Lung (tissue), 12 donors: ENCODE results near the gene SLC2A14. TPM values are rescaled to one million over a fixed set of nuclear protein-coding genes. Genes with fewer than 3 reads are reported as not detected.
A peak's percentile ranks its signal among the peaks of the same experiment; 100 is the strongest.
"Not testable (repeated sequence)": the region's sequence is repeated elsewhere in the genome, so short reads cannot be mapped to it uniquely, and the experiment has no call there.

Experiments
- ATAC-seq: fragments of 200-7000 bp; cut with Tn5 transposase; one replicate; pipeline ENCODE4 v1.9.1; 2020; ENCODE audit warnings: moderate number of reproducible peaks; ENCODE audit not compliant: insufficient read depth, low FRiP score
- DNase-seq, 3 donors: peaks; one replicate each; pipeline ENCODE4 v3.0.0-alpha.2; 2013 to 2017
- H3K27ac ChIP-seq, 2 donors: one replicate each; pipeline ENCODE4 v1.5.1; 2013; ENCODE audit warnings: mild to moderate bottlenecking in 2 of 2, moderate library complexity in 2 of 2, control low read depth in 1 of 2, inconsistent platforms in 1 of 2, low read depth in 1 of 2, low read length in 1 of 2
- H3K27me3 ChIP-seq, 3 donors: one replicate each; pipeline ENCODE4 v1.5.1; 2013; ENCODE audit warnings: low read length in 2 of 3; ENCODE audit not compliant: control insufficient read depth in 3 of 3, insufficient read depth in 3 of 3
- H3K36me3 ChIP-seq, 4 donors: one replicate each; pipeline ENCODE4 v1.5.1; 2013; ENCODE audit warnings: low read length in 4 of 4, mild to moderate bottlenecking in 1 of 4, moderate library complexity in 1 of 4; ENCODE audit not compliant: control insufficient read depth in 4 of 4, insufficient read depth in 4 of 4
- H3K4me1 ChIP-seq, 5 donors: one replicate each; pipeline ENCODE4 v1.5.1; 2013; ENCODE audit warnings: low read length in 5 of 5, mild to moderate bottlenecking in 2 of 5, moderate library complexity in 1 of 5; ENCODE audit not compliant: control insufficient read depth in 5 of 5, insufficient read depth in 5 of 5
- H3K4me3 ChIP-seq: one replicate; pipeline ENCODE4 v1.5.1; 2013; ENCODE audit warnings: mild to moderate bottlenecking, control low read depth, moderate library complexity
- H3K9ac ChIP-seq, 2 donors: one replicate each; pipeline ENCODE4 v1.5.1; 2013; ENCODE audit warnings: low read length in 2 of 2, control low read depth in 1 of 2; ENCODE audit not compliant: insufficient read depth in 1 of 2
- H3K9me3 ChIP-seq, 4 donors: one replicate each; pipeline ENCODE4 v1.5.1; 2013; ENCODE audit warnings: low read length in 3 of 4, mild to moderate bottlenecking in 1 of 4, moderate library complexity in 1 of 4; ENCODE audit not compliant: control insufficient read depth in 4 of 4, insufficient read depth in 3 of 4
- WGBS, 2 donors: extraction: QIAGEN DNeasy Blood & Tissue Kit; methylation state at CpG; one replicate each; pipeline ENCODE4 v1.1.7; 2013; 5-methylcytosine and 5-hydroxymethylcytosine counted together
- polyA plus RNA-seq, 2 donors: library from polyadenylated mRNA; stranded (reverse); fragments of 200-250 nt; gene quantifications; one replicate each; pipeline ENCODE4 v1.2.1, GENCODE V29; 2013
- total RNA-seq, 2 donors: library from RNA; depleted of rRNA in 1 of 2; stranded (reverse); fragments of >200 nt in 1 of 2; gene quantifications; one replicate each; pipeline ENCODE4 v1.2.1, GENCODE V29; 2014 to 2021
- TF ChIP-seq, protein P1 (sequence below): IDR thresholded peaks from 2 replicates; pipeline ENCODE4 v1.5.1; 2012; ENCODE audit warnings: mild to moderate bottlenecking; ENCODE audit errors: control extremely low read depth, extremely low read depth
- donor health status: control.
- donor health status: control.
- donor health status: Bipolar disorder and iron deficiency.
- donor health status: healthy.
- donor health status: DM: yes; HTN: yes; CAD: no.

SLC2A14 gene
- total and polyA plus RNA-seq, 4 donors, result 0.12 to 0.17 TPM; not detected in 2

DNA sequence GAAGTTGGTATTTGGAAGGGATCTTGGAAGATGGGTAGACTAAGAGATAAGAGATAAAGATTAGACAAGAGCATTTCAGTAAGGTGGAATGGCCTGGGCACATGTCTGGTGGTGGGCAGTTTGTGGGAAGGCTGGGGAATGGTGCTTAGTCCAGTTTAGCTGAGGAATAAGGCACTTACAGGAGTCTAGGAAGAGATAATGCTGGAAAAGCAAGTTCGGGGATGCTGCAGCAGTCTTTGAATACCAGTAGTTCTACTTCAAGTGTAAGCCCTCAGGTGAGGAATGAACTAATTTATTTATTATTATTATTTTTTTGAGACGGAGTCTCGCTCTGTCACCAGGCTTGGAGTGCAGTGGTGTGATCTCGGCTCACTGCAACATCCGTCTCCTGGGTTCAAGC lies 22.6 kb downstream of the SLC2A14 start:
- not testable (repeated sequence) for H3K9me3 ChIP-seq, H3K9ac ChIP-seq, ATAC-seq, H3K27ac ChIP-seq, H3K36me3 ChIP-seq, H3K4me3 ChIP-seq, DNase-seq, H3K4me1 ChIP-seq, H3K27me3 ChIP-seq
- WGBS, 2 donors, result 95% methylated on average over 5 of the region's 5 CpGs

DNA sequence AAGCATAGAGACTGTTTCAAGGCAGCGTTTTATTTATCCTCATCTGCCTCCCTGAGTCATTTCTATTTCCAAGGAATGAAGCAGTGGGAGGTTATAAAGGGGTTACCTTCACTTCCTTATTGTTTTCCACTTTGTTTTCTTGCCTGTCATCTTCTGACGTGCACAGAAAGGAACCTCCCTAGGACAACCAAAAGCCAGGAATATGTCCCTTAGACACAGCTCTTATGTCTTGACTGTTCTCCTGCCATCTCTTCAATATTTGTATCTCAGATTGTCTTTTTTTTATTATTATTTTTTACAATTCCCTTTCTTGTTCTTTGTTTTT lies 24.7 kb downstream of the SLC2A14 start:
- not testable (repeated sequence) for H3K4me1 ChIP-seq, H3K9ac ChIP-seq, H3K9me3 ChIP-seq, H3K36me3 ChIP-seq, H3K27ac ChIP-seq, DNase-seq, ATAC-seq, H3K4me3 ChIP-seq, H3K27me3 ChIP-seq
- 30 to 67% methylated on average over 1 to 2 of the region's 2 CpGs for WGBS, 2 donors

GRCh38 chr12:7847226-7848097 lies 25.3 kb downstream of the SLC2A14 start:
- DNase-seq, result peak in 2 of 3 donors; percentile 12 to 26
- H3K9me3 ChIP-seq, H3K4me3 ChIP-seq, H3K36me3 ChIP-seq, H3K4me1 ChIP-seq, H3K27ac ChIP-seq, H3K27me3 ChIP-seq, H3K9ac ChIP-seq, ATAC-seq: not testable (repeated sequence)
- 37 to 71% methylated on average over 2 of the region's 4 CpGs for WGBS, 2 donors

DNA sequence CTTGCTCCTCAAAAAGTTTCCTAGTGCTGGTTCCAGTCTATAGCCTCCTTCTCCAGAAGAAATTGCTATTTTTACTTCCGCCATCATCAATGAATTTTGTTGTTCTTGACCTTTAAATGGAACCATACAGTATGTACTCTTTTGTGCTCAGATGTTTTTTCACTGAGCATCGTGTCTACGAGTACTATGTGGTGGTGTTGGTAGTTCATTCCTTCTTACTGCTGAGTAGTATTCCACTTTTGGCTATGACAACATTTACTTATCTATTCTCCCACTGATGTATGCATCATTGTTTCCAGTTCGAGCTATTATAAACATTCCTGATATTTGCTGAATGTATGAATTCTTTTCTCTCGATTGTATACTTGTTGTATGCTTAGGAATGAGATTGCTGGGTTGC lies 28.6 kb downstream of the SLC2A14 start:
- H3K9ac ChIP-seq, result no peak overlapping the region
- no peaks in the 10 kb centered on the region for H3K4me1 ChIP-seq
- no peaks in the 10 kb centered on the region for H3K36me3 ChIP-seq
- ATAC-seq, result no peak
- no peaks in the 10 kb centered on the region for H3K27me3 ChIP-seq
- WGBS, 2 donors, result 72 to 76% methylated on average over 5 of the region's 5 CpGs
- TF ChIP-seq, protein P1, sequence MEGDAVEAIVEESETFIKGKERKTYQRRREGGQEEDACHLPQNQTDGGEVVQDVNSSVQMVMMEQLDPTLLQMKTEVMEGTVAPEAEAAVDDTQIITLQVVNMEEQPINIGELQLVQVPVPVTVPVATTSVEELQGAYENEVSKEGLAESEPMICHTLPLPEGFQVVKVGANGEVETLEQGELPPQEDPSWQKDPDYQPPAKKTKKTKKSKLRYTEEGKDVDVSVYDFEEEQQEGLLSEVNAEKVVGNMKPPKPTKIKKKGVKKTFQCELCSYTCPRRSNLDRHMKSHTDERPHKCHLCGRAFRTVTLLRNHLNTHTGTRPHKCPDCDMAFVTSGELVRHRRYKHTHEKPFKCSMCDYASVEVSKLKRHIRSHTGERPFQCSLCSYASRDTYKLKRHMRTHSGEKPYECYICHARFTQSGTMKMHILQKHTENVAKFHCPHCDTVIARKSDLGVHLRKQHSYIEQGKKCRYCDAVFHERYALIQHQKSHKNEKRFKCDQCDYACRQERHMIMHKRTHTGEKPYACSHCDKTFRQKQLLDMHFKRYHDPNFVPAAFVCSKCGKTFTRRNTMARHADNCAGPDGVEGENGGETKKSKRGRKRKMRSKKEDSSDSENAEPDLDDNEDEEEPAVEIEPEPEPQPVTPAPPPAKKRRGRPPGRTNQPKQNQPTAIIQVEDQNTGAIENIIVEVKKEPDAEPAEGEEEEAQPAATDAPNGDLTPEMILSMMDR, result no peak
- no peak for DNase-seq
- no peak overlapping the region for H3K27ac ChIP-seq
- no peaks in the 10 kb centered on the region for H3K9me3 ChIP-seq
- no peak overlapping the region for H3K4me3 ChIP-seq

- H3K27me3 ChIP-seq, H3K9ac ChIP-seq, H3K4me1 ChIP-seq, H3K36me3 ChIP-seq, H3K4me3 ChIP-seq, H3K9me3 ChIP-seq, H3K27ac ChIP-seq: not testable (repeated sequence)
- DNase-seq (peak in 2 of 3 donors; percentile 9 to 21), ATAC-seq (peak; percentile 47)
- WGBS, 2 donors, result 2 to 15% methylated on average over 3 of the region's 9 CpGs
Observed at GRCh38 chr12:7843583-7843982, 29.1 kb downstream of the SLC2A14 start.

DNA sequence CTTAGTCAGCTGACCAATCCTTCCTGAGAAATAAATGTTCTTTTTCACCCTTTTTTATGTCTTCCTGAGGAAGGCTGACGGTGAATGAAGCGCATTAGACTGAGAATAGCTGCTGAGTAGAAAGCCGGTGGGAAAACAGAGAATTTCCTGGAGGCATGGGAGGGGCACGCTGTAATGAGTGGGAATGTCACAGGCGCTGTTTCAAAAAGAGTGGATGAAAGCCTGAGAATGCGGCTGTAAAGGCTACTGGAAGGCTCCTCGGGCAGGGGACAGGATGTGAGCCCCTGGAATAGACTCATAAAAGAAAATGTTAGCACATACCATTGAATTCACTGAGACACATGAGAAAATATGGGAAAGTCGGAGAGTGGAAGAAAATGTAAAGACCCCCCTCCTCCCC lies 29.6 kb downstream of the SLC2A14 start:
- H3K36me3 ChIP-seq, H3K27me3 ChIP-seq, H3K4me3 ChIP-seq, DNase-seq, H3K9ac ChIP-seq, ATAC-seq, H3K4me1 ChIP-seq, H3K9me3 ChIP-seq: not testable (repeated sequence)
- peak overlapping the region in 1 of 2 donors; percentile 39 for H3K27ac ChIP-seq
- 23 to 40% methylated on average over 3 to 5 of the region's 8 CpGs for WGBS, 2 donors

DNA sequence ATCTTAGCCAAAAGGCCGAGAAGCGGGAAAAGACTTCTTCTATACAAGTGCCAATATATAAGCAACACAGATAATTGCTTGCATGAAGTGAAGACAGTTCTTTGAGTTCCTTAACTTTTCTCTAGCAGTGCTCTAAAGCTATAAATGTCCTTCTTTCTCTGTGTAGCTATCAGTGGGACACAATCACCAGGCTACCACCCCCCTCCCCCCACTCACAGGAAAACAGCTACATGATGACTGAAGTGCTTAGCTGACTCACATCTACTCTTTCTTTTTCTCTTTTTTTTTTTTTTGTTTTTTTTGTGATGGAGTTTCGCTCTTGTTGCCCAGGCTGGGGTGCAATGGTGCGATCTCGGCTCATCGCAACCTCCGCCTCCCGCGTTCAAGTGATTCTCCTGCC lies 30.3 kb downstream of the SLC2A14 start:
- not testable (repeated sequence) for H3K9me3 ChIP-seq, H3K27me3 ChIP-seq, ATAC-seq, H3K36me3 ChIP-seq, H3K4me1 ChIP-seq, H3K27ac ChIP-seq, H3K4me3 ChIP-seq, DNase-seq, H3K9ac ChIP-seq
- 94 to 97% methylated on average over 9 of the region's 9 CpGs for WGBS, 2 donors
